ENCODE measurements around the gene BPI.

The BPI gene

GRCh38 chr20:38260378-38261053, 43.4 kb upstream of the BPI start, which contains the start of gene KIAA1755:
KIAA1755 (minus strand) TSS chr20:38260735; CDS start chr20:38260500, 235 bp downstream.
- no peak for DNase-seq (ENCODE audit: low read depth)
- no peak for TF ChIP-seq CTCF (IDR thresholded peaks at IDR 0.05; ENCODE audit: low read length, missing control alignments)
- peak within 1 kb of the TSS; percentile 28 for H3K4me3 ChIP-seq (replicated peaks; ENCODE audit: low read depth, low read length)

DNA sequence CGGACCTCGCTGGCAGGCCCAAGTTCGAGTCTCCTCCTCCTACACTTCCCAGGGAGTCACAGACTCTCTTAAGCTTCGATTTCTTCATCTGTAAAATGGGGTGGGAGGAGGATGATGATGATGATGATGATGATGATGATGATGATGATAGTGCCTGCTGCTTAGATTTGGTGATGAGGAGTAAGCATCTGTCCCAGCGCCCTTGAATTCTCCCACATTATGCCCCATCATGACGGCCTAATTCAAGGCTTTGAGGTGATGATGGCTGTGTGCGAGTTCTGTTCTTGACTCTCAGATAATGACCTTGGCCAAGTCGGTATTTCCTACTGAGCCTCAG, 42.9 kb upstream of the BPI start:
- TF ChIP-seq CTCF (IDR thresholded peaks at IDR 0.05; ENCODE audit: low read length, missing control alignments): no peak
- H3K4me3 ChIP-seq (replicated peaks; ENCODE audit: low read depth, low read length): peak overlapping the region; percentile 28

GRCh38 chr20:38262931-38263330, 41.0 kb upstream of the BPI start:
- no peak overlapping the region for H3K4me3 ChIP-seq (replicated peaks; ENCODE audit: low read depth, low read length)
- DNase-seq (ENCODE audit: low read depth): no peak
- no peak for TF ChIP-seq CTCF (IDR thresholded peaks at IDR 0.05; ENCODE audit: low read length, missing control alignments)

More for the DNA sequence above, 42.9 kb upstream of the BPI start:
- no peak for DNase-seq (ENCODE audit: low read depth)

- no peak overlapping the region for H3K4me3 ChIP-seq (replicated peaks; ENCODE audit: low read depth, low read length)
- no peak for DNase-seq (ENCODE audit: low read depth)
- no peak for TF ChIP-seq CTCF (IDR thresholded peaks at IDR 0.05; ENCODE audit: low read length, missing control alignments)
Observed at GRCh38 chr20:38266426-38266825, 37.5 kb upstream of the BPI start.

DNA sequence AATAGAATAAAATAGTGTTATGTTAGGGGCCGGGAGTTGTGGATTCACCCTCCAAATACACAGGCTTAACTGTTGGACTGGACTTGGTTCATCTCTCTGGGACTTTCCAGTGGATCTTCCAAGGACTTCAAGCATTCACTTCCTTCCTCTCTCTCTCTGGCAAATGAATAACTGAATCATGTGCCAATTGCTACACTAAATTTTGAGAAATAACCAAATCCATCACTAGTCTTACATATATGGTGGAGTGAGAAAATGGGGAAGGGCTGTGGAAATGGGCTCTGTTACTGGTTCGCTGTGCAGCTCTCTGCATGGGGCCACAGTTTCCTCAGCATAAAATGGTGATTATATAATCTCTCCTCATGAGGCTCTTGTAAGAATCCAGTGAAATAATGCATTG, 36.7 kb upstream of the BPI start:
- no peak for TF ChIP-seq CTCF (IDR thresholded peaks at IDR 0.05; ENCODE audit: low read length, missing control alignments)
- peak; percentile 52 for DNase-seq (ENCODE audit: low read depth)

GRCh38 chr20:38267901-38268514, 35.9 kb upstream of the BPI start:
- H3K4me3 ChIP-seq (replicated peaks; ENCODE audit: low read depth, low read length): no peak overlapping the region
- no peak for TF ChIP-seq CTCF (IDR thresholded peaks at IDR 0.05; ENCODE audit: low read length, missing control alignments)
- no peak for DNase-seq (ENCODE audit: low read depth)

More for the DNA sequence above, 36.7 kb upstream of the BPI start:
- H3K4me3 ChIP-seq (replicated peaks; ENCODE audit: low read depth, low read length): no peak overlapping the region

- no peak for TF ChIP-seq CTCF (IDR thresholded peaks at IDR 0.05; ENCODE audit: low read length, missing control alignments)
- H3K4me3 ChIP-seq (replicated peaks; ENCODE audit: low read depth, low read length): no peak overlapping the region
- no peak for DNase-seq (ENCODE audit: low read depth)
Observed at GRCh38 chr20:38269040-38269439, 34.9 kb upstream of the BPI start.
